ACC112 (cell line): Measurements from ENCODE around the gene BSN.

Experiments
- H2AFZ ChIP-seq: fragments of 200-600 bp; sonication (generic); one replicate; pipeline ENCODE4 v1.6.0; 2017; ENCODE audit warnings: antibody characterized with exemption, low read length; ENCODE audit not compliant: unreplicated experiment
- H3K27ac ChIP-seq: fragments of 200-600 bp; sonication (generic); 2 replicates; pipeline ENCODE4 v1.5.1; 2014; ENCODE audit warnings: low read depth, mild to moderate bottlenecking, antibody characterized with exemption, low read length, moderate library complexity
- H3K27me3 ChIP-seq: fragments of 200-600 bp; sonication (generic); 2 replicates; pipeline ENCODE4 v1.6.1; 2014; ENCODE audit warnings: mild to moderate bottlenecking, antibody characterized with exemption, low read length, moderate library complexity, mixed read lengths; ENCODE audit not compliant: insufficient read depth
- H3K36me3 ChIP-seq: fragments of 200-600 bp; sonication (generic); 2 replicates; pipeline ENCODE4 v1.6.1; 2016; ENCODE audit warnings: mild to moderate bottlenecking, antibody characterized with exemption, low read length, moderate library complexity, mixed read lengths; ENCODE audit not compliant: insufficient read depth
- H3K4me1 ChIP-seq: fragments of 200-600 bp; sonication (generic); one replicate; pipeline ENCODE4 v1.6.1; 2016; ENCODE audit warnings: low read length, mixed read lengths; ENCODE audit not compliant: insufficient read depth, unreplicated experiment, control insufficient read depth
- H3K4me3 ChIP-seq: fragments of 200-600 bp; sonication (generic); 2 replicates; pipeline ENCODE4 v1.5.1; 2014; ENCODE audit warnings: mild to moderate bottlenecking, low read depth, low read length
- H3K79me2 ChIP-seq: fragments of 200-600 bp; sonication (generic); one replicate; pipeline ENCODE4 v1.6.0; 2016; ENCODE audit warnings: low read length; ENCODE audit not compliant: control insufficient read depth, unreplicated experiment, insufficient read depth

BSN gene

DNA sequence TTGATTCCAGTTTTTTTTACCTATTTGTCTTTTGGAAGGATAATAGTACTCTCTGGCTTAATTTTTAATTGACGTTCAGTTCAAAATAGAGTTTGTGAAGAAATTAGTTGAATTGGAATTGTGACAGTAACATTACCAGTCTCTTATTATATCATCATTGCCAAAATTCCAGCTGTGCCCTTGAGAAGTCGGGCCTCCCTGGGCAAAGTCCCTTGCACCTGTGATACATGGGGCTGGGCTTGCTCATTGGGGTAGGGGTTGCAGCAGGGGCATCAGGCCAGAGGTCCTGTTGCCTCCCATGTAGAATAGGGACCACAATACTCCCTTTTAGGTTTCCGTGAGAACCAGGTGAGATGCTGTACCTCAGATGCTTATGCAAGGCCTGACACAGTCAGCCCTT lies 92.0 kb downstream of the BSN start:
- Histone ChIP-seq H3K27me3 (0 out of 2 replicates have a peak, but pooled peaks cover 3% of the 10 kb centered on the region), H3K79me2 (no peaks in the 10 kb centered on the region), H3K36me3 (no peaks in the 10 kb centered on the region), H3K4me1 (peaks cover 4% of the 10 kb centered on the region), H3K27ac (no peak overlapping the region), H2AFZ (no peak overlapping the region), H3K4me3 (no peak overlapping the region)

- no peak overlapping the region for H3K27ac ChIP-seq
- no peak overlapping the region for H2AFZ ChIP-seq
Observed at GRCh38 chr3:49647741-49648140, 93.5 kb downstream of the BSN start.

DNA sequence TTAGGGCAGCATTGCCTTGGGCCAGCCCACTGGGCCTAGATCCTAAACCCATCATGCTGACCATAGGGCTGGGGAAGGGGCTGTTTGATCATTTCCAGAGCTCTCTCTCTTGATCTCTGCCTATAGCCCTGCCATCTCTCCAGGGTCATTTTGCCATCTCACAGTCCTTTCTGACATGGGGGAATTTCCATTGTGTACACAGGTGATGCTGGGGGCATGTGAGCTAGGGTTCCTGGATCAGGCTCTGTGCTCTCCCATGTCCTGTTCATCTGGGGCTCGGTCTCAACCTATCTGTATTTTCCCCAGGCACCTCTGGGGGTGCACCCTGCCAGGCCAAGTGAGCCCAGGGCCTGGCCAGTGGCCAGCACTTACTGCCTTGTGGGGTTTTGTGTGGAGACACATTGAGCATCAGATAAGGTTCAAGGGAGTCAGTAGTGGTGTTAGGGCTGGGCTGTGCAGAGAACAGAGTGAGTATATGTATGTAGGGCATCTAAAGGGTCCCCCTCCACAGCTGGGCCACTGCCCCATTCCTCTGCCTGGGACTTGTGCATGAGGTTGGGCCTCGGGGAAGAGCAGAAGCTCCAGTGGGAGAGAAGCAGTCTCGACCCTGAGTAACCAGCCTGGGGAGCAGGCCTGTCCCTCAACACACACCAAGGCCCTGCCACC lies 94.2 kb downstream of the BSN start:
- H3K79me2 ChIP-seq = no peaks in the 10 kb centered on the region
- H3K4me1 ChIP-seq = peaks cover 4% of the 10 kb centered on the region
- 0 out of 2 replicates have a peak, but pooled peaks cover 3% of the 10 kb centered on the region for H3K27me3 ChIP-seq
- H2AFZ ChIP-seq = no peak overlapping the region
- no peak overlapping the region for H3K27ac ChIP-seq
- H3K4me3 ChIP-seq = no peak overlapping the region
- H3K36me3 ChIP-seq = no peaks in the 10 kb centered on the region

More at GRCh38 chr3:49647741-49648140, 93.5 kb downstream of the BSN start:
- Histone ChIP-seq H3K4me1 (peaks cover 4% of the 10 kb centered on the region), H3K36me3 (no peaks in the 10 kb centered on the region), H3K79me2 (no peaks in the 10 kb centered on the region), H3K27me3 (0 out of 2 replicates have a peak, but pooled peaks cover 3% of the 10 kb centered on the region), H3K4me3 (no peak overlapping the region)

- Histone ChIP-seq H2AFZ (no peak overlapping the region), H3K36me3 (no peaks in the 10 kb centered on the region), H3K79me2 (no peaks in the 10 kb centered on the region), H3K4me3 (no peak overlapping the region), H3K4me1 (peaks cover 4% of the 10 kb centered on the region), H3K27me3 (0 out of 2 replicates have a peak, but pooled peaks cover 3% of the 10 kb centered on the region), H3K27ac (no peak overlapping the region)
Observed at GRCh38 chr3:49649576-49649975, 95.3 kb downstream of the BSN start.

DNA sequence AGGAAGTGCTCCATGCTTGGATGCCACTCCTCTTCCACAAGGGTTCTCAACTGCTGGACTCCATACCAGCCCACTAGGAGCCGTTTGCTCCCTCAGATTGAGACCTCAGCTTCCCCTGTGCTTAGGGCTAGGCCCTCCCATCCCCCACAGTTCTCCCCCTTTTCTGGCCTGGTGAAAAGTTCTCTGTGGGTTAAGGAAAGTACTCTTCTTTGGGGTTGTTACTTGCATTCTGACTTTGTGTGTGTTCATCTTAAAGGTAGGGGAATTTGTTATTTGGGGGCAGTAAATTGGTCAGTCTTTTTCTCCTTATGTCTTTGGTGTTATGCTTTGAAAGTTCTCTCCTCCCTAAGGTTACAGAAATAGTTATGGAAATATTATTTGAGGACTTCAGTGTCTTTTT lies 95.9 kb downstream of the BSN start:
- Histone ChIP-seq H3K27ac (no peak overlapping the region), H3K4me3 (no peak overlapping the region), H3K4me1 (peaks cover 4% of the 10 kb centered on the region), H2AFZ (no peak overlapping the region), H3K79me2 (no peaks in the 10 kb centered on the region), H3K27me3 (peaks cover 3% of the 10 kb centered on the region; the same call in 1 of the 2 replicates), H3K36me3 (no peaks in the 10 kb centered on the region)

DNA sequence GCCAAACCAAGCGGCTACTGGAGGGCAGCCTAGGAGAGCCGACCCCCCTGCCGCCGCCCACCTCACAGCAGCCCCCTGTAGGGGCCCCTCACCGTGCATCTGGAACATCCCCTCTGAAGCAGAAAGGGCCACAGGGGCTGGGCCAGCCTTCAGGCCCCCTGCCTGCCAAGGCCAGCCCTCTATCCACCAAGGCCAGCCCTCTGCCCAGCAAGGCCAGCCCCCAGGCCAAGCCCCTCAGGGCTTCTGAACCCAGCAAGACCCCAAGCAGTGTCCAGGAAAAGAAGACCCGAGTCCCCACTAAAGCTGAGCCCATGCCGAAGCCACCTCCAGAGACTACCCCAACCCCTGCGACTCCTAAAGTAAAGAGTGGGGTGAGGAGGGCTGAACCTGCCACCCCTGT lies 96.4 kb downstream of the BSN start:
- Histone ChIP-seq H3K4me3 (no peak overlapping the region), H3K36me3 (no peaks in the 10 kb centered on the region), H3K27ac (no peak overlapping the region), H3K79me2 (no peaks in the 10 kb centered on the region), H3K27me3 (peaks cover 3% of the 10 kb centered on the region), H3K4me1 (peaks cover 4% of the 10 kb centered on the region), H2AFZ (no peak overlapping the region)

- Histone ChIP-seq H2AFZ (no peak overlapping the region), H3K36me3 (no peaks in the 10 kb centered on the region), H3K27me3 (peaks cover 10% of the 10 kb centered on the region), H3K79me2 (no peaks in the 10 kb centered on the region), H3K27ac (no peak overlapping the region), H3K4me3 (no peak overlapping the region), H3K4me1 (peaks cover 4% of the 10 kb centered on the region)
Observed at GRCh38 chr3:49652218-49652902, 98.1 kb downstream of the BSN start.

- Histone ChIP-seq H3K4me3 (no peak overlapping the region), H3K4me1 (peaks cover under 1% of the 10 kb centered on the region), H2AFZ (no peak overlapping the region), H3K27ac (no peak overlapping the region), H3K27me3 (peaks cover 10% of the 10 kb centered on the region), H3K36me3 (no peaks in the 10 kb centered on the region), H3K79me2 (no peaks in the 10 kb centered on the region)
Observed at GRCh38 chr3:49652903-49653415, 98.7 kb downstream of the BSN start.

GRCh38 chr3:49653621-49654020 lies 99.3 kb downstream of the BSN start:
- H3K27ac ChIP-seq = no peak overlapping the region
- H3K4me1 ChIP-seq = no peaks in the 10 kb centered on the region
- peaks cover 10% of the 10 kb centered on the region for H3K27me3 ChIP-seq
- no peaks in the 10 kb centered on the region for H3K79me2 ChIP-seq
- no peaks in the 10 kb centered on the region for H3K36me3 ChIP-seq
- H2AFZ ChIP-seq = no peak overlapping the region
- no peak overlapping the region for H3K4me3 ChIP-seq

- no peak overlapping the region for H3K27ac ChIP-seq
- no peaks in the 10 kb centered on the region for H3K36me3 ChIP-seq
- H3K27me3 ChIP-seq = peaks cover 10% of the 10 kb centered on the region
- no peak overlapping the region for H2AFZ ChIP-seq
- no peaks in the 10 kb centered on the region for H3K79me2 ChIP-seq
- no peak overlapping the region for H3K4me3 ChIP-seq
- no peaks in the 10 kb centered on the region for H3K4me1 ChIP-seq
Observed at GRCh38 chr3:49654176-49654825, 100.0 kb downstream of the BSN start.
